G401 (cell line): Measurements from ENCODE around the gene ZC2HC1B. TPM values are rescaled to one million over a fixed set of nuclear protein-coding genes. Genes with fewer than 3 reads are reported as not detected.
"Not testable (repeated sequence)": the region's sequence is repeated elsewhere in the genome, so short reads cannot be mapped to it uniquely, and the experiment has no call there.

ENCODE experiments used
- DNase-seq: peaks from one replicate; pipeline ENCODE4 v3.0.0-alpha.2; 2015; ENCODE audit warnings: low spot score
- in situ Hi-C: cut with HindIII; loops from 2 replicates; pipeline ENCODE4 v1.10.0; 2016; ENCODE audit warnings: low sequenced_read_pairs, mixed read lengths
- total RNA-seq: library from RNA; depleted of rRNA; stranded (reverse); fragments of >200 nt; shearing (Covaris generic); gene quantifications from 2 replicates; pipeline ENCODE4 v1.2.3, GENCODE V29; 2014

The ZC2HC1B gene
- total RNA-seq, 1 experiment from 2014 or later = not detected

GRCh38 chr6:143902827-143903226 is 38.6 kb downstream of the ZC2HC1B start:
- in situ Hi-C loops = no loop called here
- no peak for DNase-seq

GRCh38 chr6:143911028-143911427 is 46.8 kb downstream of the ZC2HC1B start:
- no peak for DNase-seq
- in situ Hi-C loops = no loop called here

DNA sequence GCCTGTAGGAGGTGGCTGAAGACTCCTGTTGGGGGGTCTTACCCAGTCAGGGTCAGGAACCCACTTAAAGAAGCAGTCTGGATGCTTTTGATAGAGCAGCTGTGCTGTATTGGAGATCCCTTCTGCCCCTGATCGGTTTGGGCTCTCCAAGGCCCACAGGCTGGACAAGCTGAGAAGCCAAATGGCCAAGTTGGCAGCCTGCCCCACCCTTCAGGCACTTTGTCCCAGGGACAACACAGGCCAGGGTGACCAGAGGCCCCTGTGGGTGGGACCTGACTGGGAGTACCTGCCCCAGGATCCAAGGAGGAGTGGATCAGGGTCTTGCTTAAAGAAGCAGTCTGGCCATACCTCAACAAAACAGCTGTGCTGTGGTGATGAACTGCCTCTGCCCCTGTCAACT is 48.4 kb downstream of the ZC2HC1B start:
- DNase-seq = no peak
- in situ Hi-C loops = no loop called here

- DNase-seq, in situ Hi-C loops: not testable (repeated sequence)
Observed at GRCh38 chr6:143917026-143917425, 52.8 kb downstream of the ZC2HC1B start.

- DNase-seq = no peak
Observed at GRCh38 chr6:143928853-143929252, 64.6 kb downstream of the ZC2HC1B start.

DNA sequence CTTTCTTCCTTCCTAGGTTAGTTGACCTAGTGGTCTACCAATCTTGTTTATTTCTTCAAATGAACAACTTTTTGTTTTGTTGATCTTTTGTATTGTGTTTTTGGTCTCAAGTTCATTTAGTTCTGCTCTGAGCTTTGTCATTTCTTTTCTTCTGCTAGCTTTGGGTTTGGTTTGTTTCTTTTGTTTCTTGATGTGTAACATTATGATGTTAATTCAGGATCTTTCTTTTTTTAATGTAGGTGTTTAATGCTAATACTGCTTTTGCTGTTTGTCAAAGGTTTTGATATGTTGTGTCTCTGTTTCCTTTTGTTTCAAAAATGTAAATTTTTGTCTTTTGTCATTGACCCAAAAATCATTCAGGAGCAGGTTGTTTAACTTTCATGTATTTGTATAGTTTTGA is 65.7 kb downstream of the ZC2HC1B start:
- in situ Hi-C loops = no loop called here
- no peak for DNase-seq

More at GRCh38 chr6:143928853-143929252, 64.6 kb downstream of the ZC2HC1B start:
- in situ Hi-C loops = no loop called here

DNA sequence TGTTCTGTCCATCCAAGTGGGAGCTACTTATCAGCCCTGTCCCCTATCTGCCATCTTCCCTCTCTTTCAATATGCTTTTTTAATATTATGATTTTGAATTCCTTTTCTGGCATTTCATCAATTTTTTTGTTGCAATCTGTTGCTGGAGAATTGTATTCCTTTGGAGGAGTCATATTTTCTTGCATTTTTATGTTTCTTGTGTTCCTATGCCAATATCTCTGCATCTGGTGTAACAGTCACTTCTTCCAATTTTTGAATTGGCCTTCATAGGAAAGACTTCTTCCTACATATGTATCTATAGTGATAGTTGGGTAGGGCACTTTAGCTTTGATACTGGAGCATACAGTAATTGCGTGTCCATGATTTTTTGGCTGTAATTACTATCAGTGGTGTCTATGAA is 70.1 kb downstream of the ZC2HC1B start:
- DNase-seq = no peak
- in situ Hi-C loops = no loop called here

GRCh38 chr6:143934867-143935266 is 70.6 kb downstream of the ZC2HC1B start:
- DNase-seq = no peak
- in situ Hi-C loops = no loop called here

GRCh38 chr6:143936347-143936746 is 72.1 kb downstream of the ZC2HC1B start:
- DNase-seq = no peak
- in situ Hi-C loops = no loop called here

DNA sequence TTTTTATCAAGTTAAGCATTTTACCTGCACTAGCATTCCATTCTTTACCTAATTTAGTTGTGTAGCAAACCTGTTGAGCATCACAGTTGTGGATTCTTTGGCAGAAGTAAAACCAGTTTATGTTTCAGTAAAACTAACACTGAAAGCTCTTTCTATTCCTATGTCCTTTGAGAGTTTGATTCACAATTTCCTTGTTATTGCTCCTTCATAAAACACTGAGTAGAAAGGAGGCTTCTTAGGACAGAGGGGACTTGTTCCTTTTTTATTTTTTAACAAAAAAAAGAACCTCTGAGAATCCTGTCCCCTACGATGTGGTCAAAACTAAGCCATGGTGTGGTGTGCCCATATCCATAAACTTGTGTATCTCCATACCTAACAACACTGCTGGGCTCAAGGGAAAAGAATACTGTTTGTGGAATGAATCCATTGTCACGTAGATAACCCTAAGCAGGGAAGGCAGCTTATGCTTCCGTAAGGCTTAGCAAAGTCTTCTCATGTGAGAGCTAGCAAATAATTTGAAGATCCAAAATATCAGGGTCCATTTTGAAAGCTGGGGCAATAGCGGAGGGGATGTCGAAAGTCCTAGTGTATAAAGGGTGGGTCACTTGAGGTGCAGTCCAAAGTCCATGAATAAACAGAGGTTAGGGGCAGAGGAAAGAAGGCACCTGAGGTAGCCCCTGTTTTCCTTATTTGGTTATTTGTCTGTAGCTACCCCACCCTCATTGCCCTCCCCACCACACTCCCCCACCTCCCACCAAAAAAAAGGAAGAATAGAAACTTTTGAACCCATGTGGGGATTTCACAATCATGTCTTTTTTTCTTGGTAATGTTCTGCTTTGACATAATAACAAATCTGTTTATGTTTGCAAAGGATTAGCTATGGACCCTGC is 72.7 kb downstream of the ZC2HC1B start:
- DNase-seq = no peak

DNA sequence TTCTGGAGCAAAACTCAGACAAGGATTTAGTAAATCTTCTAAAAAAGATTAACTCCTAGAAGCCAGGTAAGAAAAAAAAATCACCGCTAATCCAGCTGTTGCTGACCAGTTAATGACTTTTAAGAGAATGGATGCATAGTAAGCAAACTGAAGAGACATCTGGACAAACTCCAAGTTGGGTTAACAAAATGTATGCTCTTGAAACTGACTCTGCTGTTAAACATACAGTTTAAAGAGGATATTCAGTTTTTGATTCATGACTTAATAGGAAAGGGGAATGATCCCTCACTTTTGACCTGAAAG is 73.3 kb downstream of the ZC2HC1B start:
- DNase-seq = no peak
- in situ Hi-C loops = no loop called here

More for the DNA sequence above, 72.7 kb downstream of the ZC2HC1B start:
- in situ Hi-C loops = no loop called here

DNA sequence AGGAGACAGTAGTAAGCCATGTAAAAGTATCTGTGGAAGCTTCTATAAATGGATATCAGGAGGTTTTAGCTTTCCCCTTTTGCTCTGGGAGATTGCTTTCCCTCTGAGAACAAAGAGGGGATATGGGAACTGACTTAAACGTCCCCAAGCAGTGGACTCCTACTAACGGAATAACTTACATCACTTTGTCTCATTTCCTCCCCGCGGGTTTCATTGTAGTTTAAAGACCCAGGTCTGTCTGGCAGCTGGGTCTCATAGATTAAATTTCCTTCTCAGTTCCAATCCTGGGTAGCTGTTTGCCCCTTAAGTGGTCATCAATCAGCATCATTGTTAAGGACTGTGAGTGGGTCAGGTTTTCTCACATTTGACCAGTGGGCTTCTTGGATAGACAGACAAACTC is 75.1 kb downstream of the ZC2HC1B start:
- in situ Hi-C loops = no loop called here
- DNase-seq = no peak

- in situ Hi-C loops = no loop called here
- peak; percentile 23 for DNase-seq
Observed at GRCh38 chr6:143940011-143940597, 75.8 kb downstream of the ZC2HC1B start.

GRCh38 chr6:143941852-143942627 is 77.8 kb downstream of the ZC2HC1B start:
- in situ Hi-C loops = no loop called here

DNA sequence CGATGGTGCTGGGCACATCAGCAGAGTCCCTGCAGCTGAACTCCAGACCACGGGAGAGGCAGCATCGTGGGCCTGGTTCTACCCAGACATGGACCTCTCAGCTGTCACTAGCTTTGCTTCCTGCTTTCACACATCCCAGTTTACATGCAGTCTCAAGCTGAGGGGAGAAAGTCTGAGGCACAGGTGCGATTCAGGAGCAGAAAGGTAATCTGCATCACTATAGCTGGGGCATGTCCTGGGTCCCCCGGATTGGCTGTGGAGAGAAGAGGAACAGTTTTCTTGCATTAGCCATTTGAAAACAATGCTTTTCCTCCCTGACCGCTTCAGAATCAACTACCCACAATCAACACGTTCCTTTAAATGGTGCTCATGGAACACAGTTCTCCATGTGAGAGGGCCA is 83.9 kb downstream of the ZC2HC1B start:
- no peak for DNase-seq
- in situ Hi-C loops = no loop called here

More at GRCh38 chr6:143941852-143942627, 77.8 kb downstream of the ZC2HC1B start:
- DNase-seq = peak; percentile 38

DNA sequence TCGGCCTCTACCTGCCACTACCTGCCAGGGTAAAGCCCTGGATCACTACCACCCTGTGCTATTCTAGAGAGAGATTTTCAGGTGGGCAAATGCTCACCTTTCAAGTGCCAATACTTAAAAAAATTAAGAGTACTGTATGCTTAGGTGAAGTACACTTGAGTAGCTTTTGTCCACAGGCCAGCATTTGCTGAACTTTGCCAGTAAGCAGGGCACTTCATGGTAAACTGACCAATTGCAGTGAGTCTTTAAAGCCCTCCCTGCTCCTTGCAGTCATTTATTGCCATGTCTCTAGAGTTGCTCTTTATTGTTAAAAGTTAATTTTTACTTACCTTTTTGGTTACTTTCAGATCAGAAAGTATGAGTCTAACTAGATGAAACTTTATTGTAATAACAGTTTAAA is 85.3 kb downstream of the ZC2HC1B start:
- DNase-seq = no peak
- in situ Hi-C loops = no loop called here

DNA sequence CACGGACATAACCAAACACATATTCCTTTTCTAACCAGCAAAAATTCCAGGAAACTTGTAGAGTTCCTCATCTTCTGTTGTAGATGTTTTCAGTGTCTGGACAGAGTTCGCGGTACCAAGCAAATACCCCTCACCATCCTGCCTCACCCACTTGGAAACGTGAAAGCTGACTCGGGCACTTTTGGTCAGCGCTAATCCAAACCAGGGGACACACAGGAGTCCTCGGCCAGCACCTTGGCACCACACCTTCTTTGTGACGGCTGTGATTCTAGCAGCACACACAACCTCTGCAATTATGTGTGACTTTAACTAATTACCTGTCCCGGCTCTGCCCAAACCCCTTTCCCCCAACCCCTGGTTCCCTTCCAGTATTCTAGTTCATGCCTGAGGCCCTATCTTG is 85.7 kb downstream of the ZC2HC1B start:
- in situ Hi-C loops = no loop called here

GRCh38 chr6:143950875-143951274 is 86.6 kb downstream of the ZC2HC1B start:
- no peak for DNase-seq
- in situ Hi-C loops = no loop called here

More for the DNA sequence above, 85.7 kb downstream of the ZC2HC1B start:
- DNase-seq = no peak

DNA sequence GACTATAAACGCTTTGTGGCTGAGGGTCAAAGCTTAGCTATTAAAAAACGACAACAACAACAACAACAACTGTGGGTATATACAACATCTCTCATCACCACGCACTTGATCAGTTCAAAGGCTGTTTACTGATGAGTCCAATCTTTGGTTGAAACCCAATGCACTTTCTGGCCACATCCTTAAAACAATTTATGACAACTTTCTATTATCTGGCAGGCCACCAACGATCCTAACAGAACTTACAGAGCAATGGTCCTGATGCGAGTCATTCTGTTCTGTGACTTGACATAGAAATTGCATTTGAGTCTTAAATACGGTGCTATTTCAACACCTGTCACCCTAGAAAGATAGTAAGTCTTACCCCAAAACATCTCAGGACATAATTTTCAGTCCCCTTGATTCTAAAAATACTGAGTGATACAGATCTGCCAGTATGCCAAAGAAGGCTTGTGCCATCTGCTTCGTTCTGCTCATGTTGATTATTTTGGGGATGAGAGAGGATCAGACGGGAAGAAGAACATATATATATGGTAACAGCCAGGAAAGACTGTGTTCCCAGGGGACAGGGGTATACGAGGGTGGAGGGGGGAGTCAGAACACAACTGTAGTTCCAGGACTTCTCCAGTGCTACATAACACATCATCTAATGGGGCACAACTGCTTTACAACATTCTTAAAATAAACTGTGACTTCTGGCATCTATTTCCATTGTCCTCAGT is 87.9 kb downstream of the ZC2HC1B start:
- DNase-seq = peak; percentile 26
- in situ Hi-C loops = no loop called here
